Endothelial cell of umbilical vein (primary cell): ENCODE data around the gene STIM1.

Source experiments
- CTCF ChIP-seq, 2 donors: IDR thresholded peaks; 1 replicate in 1 of 2; 2 replicates in 1 of 2; pipeline ENCODE4 v1.5.1; 2011; ENCODE audit warnings: low read length in 2 of 2, mild to moderate bottlenecking in 2 of 2, moderate library complexity in 2 of 2, control low read depth in 1 of 2, inconsistent platforms in 1 of 2, low read depth in 1 of 2; ENCODE audit not compliant: insufficient read depth in 1 of 2; ENCODE audit errors: extremely low read depth in 1 of 2
- EZH2 ChIP-seq: IDR thresholded peaks from 2 replicates; pipeline ENCODE4 v1.6.1; 2012; ENCODE audit warnings: borderline replicate concordance, low read depth, mild to moderate bottlenecking, moderate library complexity, low read length, inconsistent platforms; ENCODE audit not compliant: severe bottlenecking
- JUN ChIP-seq: IDR thresholded peaks from 2 replicates; pipeline ENCODE4 v1.6.1; 2011; ENCODE audit warnings: borderline replicate concordance, low read depth; ENCODE audit not compliant: insufficient read length, insufficient read depth
- MYC ChIP-seq: IDR thresholded peaks from one replicate; pipeline ENCODE4 v1.6.1; 2011; ENCODE audit warnings: mild to moderate bottlenecking, low read depth, low read length
- POLR2A ChIP-seq: IDR thresholded peaks from 2 replicates; pipeline ENCODE4 v1.6.1; 2012; ENCODE audit warnings: low read depth, mild to moderate bottlenecking, control low read depth, low read length
- POLR2AphosphoS5 ChIP-seq: IDR thresholded peaks from 2 replicates; pipeline ENCODE4 v1.6.1; 2012; ENCODE audit warnings: low read depth, mild to moderate bottlenecking, control low read depth, low read length, moderate library complexity; ENCODE audit not compliant: insufficient read depth

DNA sequence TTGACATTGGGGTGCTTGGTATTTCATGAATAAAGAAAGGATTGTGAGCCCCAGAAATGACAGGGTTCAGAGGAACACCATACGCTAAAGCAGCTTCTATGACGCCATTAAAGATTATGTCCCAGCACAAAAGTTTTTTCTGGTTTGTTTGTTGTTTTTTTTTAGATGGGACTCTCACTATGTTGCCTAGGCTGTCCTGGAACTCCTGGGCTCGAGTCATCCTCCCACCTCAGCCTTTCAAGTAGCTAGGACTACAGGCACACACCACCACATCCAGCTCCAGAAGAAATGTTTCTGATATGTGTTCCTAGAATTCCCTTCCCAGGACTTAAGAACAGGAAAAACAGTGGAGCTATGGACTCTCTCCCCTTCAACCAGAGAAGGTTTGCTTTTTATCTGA, 12.1 kb upstream of the STIM1 start:
- TF ChIP-seq JUN (no peak), CTCF (IDR thresholded peaks at IDR 0.05; ENCODE audit: extremely low read depth in 1 of 2, insufficient read depth in 1 of 2, low read depth in 1 of 2, low read length in 2 of 2) (no peak), EZH2 (no peak), POLR2AphosphoS5 (no peak), MYC (no peak), POLR2A (no peak)
